Panc1 (cell line): ENCODE data around the gene MARCHF3. TPM values are rescaled to one million over a fixed set of nuclear protein-coding genes. Genes with fewer than 3 reads are reported as not detected.

ENCODE experiments used
- ATAC-seq: fragments of 200-7000 bp; cut with Tn5 transposase; 2 replicates; pipeline ENCODE4 v1.9.1; 2020; ENCODE audit warnings: mild to moderate bottlenecking, moderate library complexity
- BruUV-seq: library from RNA; stranded (reverse); fragments of 400-500 nt; replicated peaks from 2 replicates; lab custom pipeline; 2021; lab: Mats Ljungman, UMichigan
- CTCF ChIA-PET: fragments of 300-600 bp; sonication (Branson Sonifier 250); formaldehyde crosslinking; loops from one replicate; lab custom pipeline; 2022; ENCODE audit warnings: antibody characterized with exemption; lab: Charles Lee
- POLR2A ChIA-PET: fragments of 300-600 bp; sonication (Branson Sonifier 250); formaldehyde crosslinking; loops from one replicate; lab custom pipeline; 2022; ENCODE audit warnings: antibody characterized with exemption; lab: Charles Lee
- DNase-seq: peaks from one replicate; pipeline ENCODE4 v3.0.0-alpha.2; 2010; ENCODE audit warnings: low read depth, low spot score
- H3K27ac ChIP-seq: 2 replicates; pipeline ENCODE4 v1.5.1; 2011; ENCODE audit warnings: mild to moderate bottlenecking, low read length, inconsistent platforms
- H3K27me3 ChIP-seq: fragments of 200-500 bp; sonication (Bioruptor generic); 2 replicates; pipeline ENCODE4 v1.6.0; 2014; ENCODE audit warnings: low read length, inconsistent platforms; ENCODE audit not compliant: control insufficient read depth, insufficient read depth
- H3K36me3 ChIP-seq: fragments of 200-500 bp; sonication (Bioruptor generic); 2 replicates; pipeline ENCODE4 v1.5.1; 2014; ENCODE audit warnings: inconsistent platforms, mild to moderate bottlenecking, low read length, moderate library complexity; ENCODE audit not compliant: control insufficient read depth, insufficient read depth
- H3K4me1 ChIP-seq: 2 replicates; pipeline ENCODE4 v1.5.1; 2011; ENCODE audit warnings: inconsistent platforms, mild to moderate bottlenecking, low read length, moderate library complexity; ENCODE audit not compliant: control insufficient read depth, insufficient read depth
- H3K4me3 ChIP-seq, 2 experiments: 2 replicates each; pipeline ENCODE4 v1.5.1; 2011 to 2012; ENCODE audit warnings: low read depth in 2 of 2, low read length in 2 of 2, mild to moderate bottlenecking in 2 of 2, inconsistent platforms in 1 of 2, moderate library complexity in 1 of 2
- H3K9me3 ChIP-seq: fragments of 200-500 bp; sonication (Bioruptor generic); 2 replicates; pipeline ENCODE4 v1.5.1; 2014; ENCODE audit warnings: low read depth, mild to moderate bottlenecking, inconsistent platforms, low read length, moderate library complexity; ENCODE audit not compliant: control insufficient read depth, insufficient read depth
- POLR2AphosphoS5 ChIP-seq: IDR thresholded peaks from 2 replicates; pipeline ENCODE4 v1.6.1; 2012; ENCODE audit warnings: mild to moderate bottlenecking, low read depth, low read length, moderate library complexity
- REST ChIP-seq, 2 experiments: IDR thresholded peaks; 2 replicates each; pipeline ENCODE4 v1.6.1; 2011 to 2012; ENCODE audit warnings: low read depth in 2 of 2, control low read depth in 1 of 2, low read length in 1 of 2, mild to moderate bottlenecking in 1 of 2, moderate library complexity in 1 of 2; ENCODE audit not compliant: insufficient read depth in 1 of 2
- SIN3A ChIP-seq: IDR thresholded peaks from 2 replicates; pipeline ENCODE4 v1.6.1; 2012; ENCODE audit warnings: low read depth, mild to moderate bottlenecking, low read length, moderate library complexity, borderline replicate concordance; ENCODE audit not compliant: insufficient read depth
- TCF7L2 ChIP-seq: IDR thresholded peaks from 2 replicates; pipeline ENCODE4 v1.6.1; 2011; ENCODE audit warnings: mild to moderate bottlenecking, low read depth, low read length, inconsistent platforms
- in situ Hi-C: cut with HindIII; loops from 2 replicates; pipeline ENCODE4 v1.10.0; 2016; ENCODE audit warnings: low sequenced_read_pairs, low pct_unique_long_range_greater_than_20kb
- intact Hi-C: fragments of 100-400 bp; cut with micrococcal nuclease; formaldehyde crosslinking; loops from one replicate; pipeline ENCODE4 v1.10.0; 2022; ENCODE audit not compliant: unreplicated experiment
- total RNA-seq: library from RNA; stranded (reverse); gene quantifications from one replicate; pipeline ENCODE4 v1.2.1, GENCODE V29; 2021; ENCODE audit not compliant: unreplicated experiment
- TF ChIP-seq, protein P1 (sequence below): fragments of 450-650 bp; IDR thresholded peaks from 2 replicates; pipeline ENCODE4 v1.5.1; 2017; ENCODE audit warnings: mild to moderate bottlenecking

Gene MARCHF3
- total RNA-seq, 1 experiment from 2014 or later, result 3.0 TPM

GRCh38 chr5:126869005-126869451 lies 161.3 kb downstream of the MARCHF3 start:
- Histone ChIP-seq H3K27me3 (no peaks in the 10 kb centered on the region), H3K27ac (no peak overlapping the region), H3K4me1 (no peaks in the 10 kb centered on the region), H3K4me3 (no peak overlapping the region), H3K36me3 (no peaks in the 10 kb centered on the region), H3K9me3 (no peaks in the 10 kb centered on the region)
- BruUV-seq, result no TSS peak
- ChIA-PET POLR2A (no interaction called here), CTCF (no interaction called here)
- DNase-seq (no peak), ATAC-seq (no peak)
- in situ Hi-C loops (no loop called here), intact Hi-C loops (loop anchor here (10.0 kb wide), 1 partner anchor 446 kb away; no protein-coding TSS in a partner anchor)
- TF ChIP-seq REST (IDR thresholded peaks at IDR 0.05; ENCODE audit: insufficient read depth in 1 of 2, low read depth in 2 of 2, low read length in 1 of 2) (no peak), POLR2AphosphoS5 (no peak), TCF7L2 (no peak), SIN3A (no peak)
- TF ChIP-seq, protein P1, sequence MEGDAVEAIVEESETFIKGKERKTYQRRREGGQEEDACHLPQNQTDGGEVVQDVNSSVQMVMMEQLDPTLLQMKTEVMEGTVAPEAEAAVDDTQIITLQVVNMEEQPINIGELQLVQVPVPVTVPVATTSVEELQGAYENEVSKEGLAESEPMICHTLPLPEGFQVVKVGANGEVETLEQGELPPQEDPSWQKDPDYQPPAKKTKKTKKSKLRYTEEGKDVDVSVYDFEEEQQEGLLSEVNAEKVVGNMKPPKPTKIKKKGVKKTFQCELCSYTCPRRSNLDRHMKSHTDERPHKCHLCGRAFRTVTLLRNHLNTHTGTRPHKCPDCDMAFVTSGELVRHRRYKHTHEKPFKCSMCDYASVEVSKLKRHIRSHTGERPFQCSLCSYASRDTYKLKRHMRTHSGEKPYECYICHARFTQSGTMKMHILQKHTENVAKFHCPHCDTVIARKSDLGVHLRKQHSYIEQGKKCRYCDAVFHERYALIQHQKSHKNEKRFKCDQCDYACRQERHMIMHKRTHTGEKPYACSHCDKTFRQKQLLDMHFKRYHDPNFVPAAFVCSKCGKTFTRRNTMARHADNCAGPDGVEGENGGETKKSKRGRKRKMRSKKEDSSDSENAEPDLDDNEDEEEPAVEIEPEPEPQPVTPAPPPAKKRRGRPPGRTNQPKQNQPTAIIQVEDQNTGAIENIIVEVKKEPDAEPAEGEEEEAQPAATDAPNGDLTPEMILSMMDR, result no peak

GRCh38 chr5:126868338-126869004 lies 161.9 kb downstream of the MARCHF3 start:
- H3K27me3 ChIP-seq, result no peaks in the 10 kb centered on the region
- in situ Hi-C loops, result no loop called here
- ChIA-PET POLR2A (no interaction called here), CTCF (no interaction called here)
- BruUV-seq, result no TSS peak
- no peak overlapping the region for H3K4me3 ChIP-seq
- DNase-seq (no peak), ATAC-seq (no peak)
- TF ChIP-seq REST (IDR thresholded peaks at IDR 0.05; ENCODE audit: insufficient read depth in 1 of 2, low read depth in 2 of 2, low read length in 1 of 2) (no peak), TCF7L2 (no peak), SIN3A (no peak)
- H3K9me3 ChIP-seq, result no peaks in the 10 kb centered on the region
- H3K4me1 ChIP-seq, result no peaks in the 10 kb centered on the region
- no peak overlapping the region for H3K27ac ChIP-seq
- H3K36me3 ChIP-seq, result no peaks in the 10 kb centered on the region
- intact Hi-C loops, result loop anchor here (10.0 kb wide), 1 partner anchor 446 kb away; no protein-coding TSS in a partner anchor
